ENCODE results near the gene UNC5A.

GRCh38 chr5:176788941-176789872 is 21.2 kb upstream of the UNC5A start:
- TF ChIP-seq POLR2A (IDR thresholded peaks at IDR 0.05), result no peak
- TF ChIP-seq CTCF (IDR thresholded peaks at IDR 0.05), result no peak

Measured in heart left ventricle (tissue), 13 donors.